Measurements from ENCODE around the gene ATP1A3.
"Not testable (repeated sequence)": the region's sequence is repeated elsewhere in the genome, so short reads cannot be mapped to it uniquely, and the experiment has no call there.

Gene ATP1A3

GRCh38 chr19:41993612-41994483 lies at the start of gene ATP1A3:
Gene ATP1A3 (minus strand): TSS chr19:41994230. CDS start chr19:41994076, 154 bp downstream.
- no peak for DNase-seq (ENCODE audit: low read depth, low spot score)

DNA sequence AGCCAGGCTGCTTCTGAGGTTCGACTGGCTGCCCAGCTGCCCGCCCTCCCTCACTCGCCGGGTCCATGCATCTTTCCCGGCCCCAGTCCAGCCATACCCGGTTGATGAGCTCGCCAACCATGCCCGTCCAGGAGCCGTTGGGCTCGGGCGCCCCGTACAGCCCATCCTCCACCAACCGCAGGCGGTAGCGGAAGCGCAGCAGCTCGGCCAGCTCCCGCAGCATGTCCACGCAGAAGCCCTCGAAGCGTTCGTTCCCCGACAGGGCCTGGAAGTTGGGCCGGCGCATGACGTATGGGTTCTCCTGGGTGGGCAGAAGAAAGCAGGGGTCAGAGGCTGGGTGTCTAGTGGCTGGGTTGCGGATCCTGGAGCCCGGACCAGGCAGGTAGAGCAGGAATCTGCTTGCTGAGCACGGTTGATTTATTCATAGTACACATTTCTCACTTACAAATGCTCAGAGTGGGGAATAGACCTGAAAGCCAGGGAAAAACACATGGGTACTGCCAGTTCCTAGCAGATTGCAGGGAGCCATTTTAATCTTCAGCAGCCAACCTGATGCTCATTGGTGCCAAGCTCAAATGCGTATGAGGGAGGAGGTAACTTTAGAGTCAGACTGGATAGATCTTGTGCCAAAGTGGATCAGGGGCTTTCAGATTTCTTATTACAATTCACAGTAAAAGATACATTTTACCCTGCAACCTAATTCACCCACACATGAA lies 48.6 kb upstream of the ATP1A3 start:
- DNase-seq (ENCODE audit: low read depth, low spot score) = no peak

GRCh38 chr19:42040491-42040890 lies 46.5 kb upstream of the ATP1A3 start:
- not testable (repeated sequence) for DNase-seq (ENCODE audit: low read depth, low spot score)

GRCh38 chr19:42040031-42040430 lies 46.0 kb upstream of the ATP1A3 start:
- no peak for DNase-seq (ENCODE audit: low read depth, low spot score)

DNA sequence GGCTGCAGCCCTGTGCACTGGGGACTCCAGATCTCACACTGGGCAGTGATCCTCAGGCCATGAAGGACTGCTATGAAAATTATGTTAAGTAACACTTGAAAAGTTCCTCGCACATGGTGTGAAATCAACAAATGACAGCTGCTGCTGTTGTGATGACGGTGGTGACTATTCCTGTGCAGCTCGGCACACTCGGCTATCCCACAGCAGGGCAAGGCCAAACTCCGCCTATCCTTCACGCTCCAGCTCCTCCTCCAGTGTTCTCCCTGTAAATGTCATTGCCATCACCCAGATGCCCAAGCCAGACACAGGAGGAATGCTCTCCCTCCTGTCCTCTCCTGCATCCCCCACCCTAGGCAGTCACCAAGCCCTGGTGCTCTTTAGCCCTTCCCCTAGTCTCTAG lies 44.6 kb upstream of the ATP1A3 start:
- no peak for DNase-seq (ENCODE audit: low read depth, low spot score)

- no peak for DNase-seq (ENCODE audit: low read depth, low spot score)
Observed at GRCh38 chr19:42037649-42038048, 43.6 kb upstream of the ATP1A3 start.

DNA sequence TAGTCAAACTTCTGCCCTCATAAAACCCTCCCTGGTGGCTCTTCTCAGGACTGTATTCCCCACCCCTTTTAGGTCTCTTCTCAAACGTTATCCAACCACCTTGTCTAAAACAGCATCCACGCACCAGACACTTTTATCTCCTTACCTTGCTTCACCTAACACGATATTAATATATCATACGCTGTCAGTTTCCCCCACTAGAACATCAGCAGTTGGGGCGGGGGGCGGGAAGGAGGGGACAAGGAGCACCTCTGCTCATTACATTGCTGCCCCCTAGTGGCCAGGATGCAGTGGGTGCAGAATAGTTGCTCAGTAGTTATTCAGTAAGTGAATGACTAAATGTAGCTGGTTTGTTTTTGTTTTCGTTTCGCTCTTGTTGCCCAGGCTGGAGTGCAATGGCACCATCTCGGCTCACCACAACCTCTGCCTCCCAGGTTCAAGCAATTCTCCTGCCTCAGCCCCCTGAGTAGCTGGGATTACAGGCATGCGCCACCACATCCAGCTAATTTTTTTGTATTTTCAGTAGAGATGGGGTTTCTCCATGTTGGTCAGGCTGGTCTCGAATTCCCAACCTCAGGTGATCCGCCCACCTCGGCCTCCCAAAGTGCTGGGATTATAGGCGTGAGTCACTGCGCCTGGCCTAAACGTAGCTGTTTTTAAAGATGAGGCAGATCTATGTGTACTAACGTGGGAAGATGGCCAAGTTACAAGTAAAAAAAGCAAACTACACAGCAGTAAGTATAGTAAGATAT lies 40.8 kb upstream of the ATP1A3 start:
- peak; percentile 42 for DNase-seq (ENCODE audit: low read depth, low spot score)

DNA sequence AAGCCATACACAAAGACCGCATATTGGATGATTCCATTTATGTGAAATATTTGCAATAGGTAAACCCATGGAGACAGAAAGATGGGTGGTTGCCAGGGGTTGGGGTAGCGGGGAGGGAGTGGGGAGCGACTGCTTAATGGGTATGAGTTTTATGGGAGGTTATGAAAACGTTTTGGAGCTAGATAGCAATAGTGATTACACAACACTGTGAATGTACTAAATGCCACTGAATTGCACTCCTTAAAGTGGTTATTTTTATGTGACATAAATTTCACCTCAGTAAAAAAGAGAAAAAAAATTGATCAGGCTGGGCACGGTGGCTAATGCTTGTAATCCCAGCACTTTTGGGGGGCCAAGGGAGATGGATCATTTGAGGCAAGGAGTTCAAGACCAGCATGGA lies 39.4 kb upstream of the ATP1A3 start:
- DNase-seq (ENCODE audit: low read depth, low spot score) = no peak

- no peak for DNase-seq (ENCODE audit: low read depth, low spot score)
Observed at GRCh38 chr19:42032431-42032830, 38.4 kb upstream of the ATP1A3 start.

GRCh38 chr19:42030645-42031440 lies 36.8 kb upstream of the ATP1A3 start:
- no peak for DNase-seq (ENCODE audit: low read depth, low spot score)

DNA sequence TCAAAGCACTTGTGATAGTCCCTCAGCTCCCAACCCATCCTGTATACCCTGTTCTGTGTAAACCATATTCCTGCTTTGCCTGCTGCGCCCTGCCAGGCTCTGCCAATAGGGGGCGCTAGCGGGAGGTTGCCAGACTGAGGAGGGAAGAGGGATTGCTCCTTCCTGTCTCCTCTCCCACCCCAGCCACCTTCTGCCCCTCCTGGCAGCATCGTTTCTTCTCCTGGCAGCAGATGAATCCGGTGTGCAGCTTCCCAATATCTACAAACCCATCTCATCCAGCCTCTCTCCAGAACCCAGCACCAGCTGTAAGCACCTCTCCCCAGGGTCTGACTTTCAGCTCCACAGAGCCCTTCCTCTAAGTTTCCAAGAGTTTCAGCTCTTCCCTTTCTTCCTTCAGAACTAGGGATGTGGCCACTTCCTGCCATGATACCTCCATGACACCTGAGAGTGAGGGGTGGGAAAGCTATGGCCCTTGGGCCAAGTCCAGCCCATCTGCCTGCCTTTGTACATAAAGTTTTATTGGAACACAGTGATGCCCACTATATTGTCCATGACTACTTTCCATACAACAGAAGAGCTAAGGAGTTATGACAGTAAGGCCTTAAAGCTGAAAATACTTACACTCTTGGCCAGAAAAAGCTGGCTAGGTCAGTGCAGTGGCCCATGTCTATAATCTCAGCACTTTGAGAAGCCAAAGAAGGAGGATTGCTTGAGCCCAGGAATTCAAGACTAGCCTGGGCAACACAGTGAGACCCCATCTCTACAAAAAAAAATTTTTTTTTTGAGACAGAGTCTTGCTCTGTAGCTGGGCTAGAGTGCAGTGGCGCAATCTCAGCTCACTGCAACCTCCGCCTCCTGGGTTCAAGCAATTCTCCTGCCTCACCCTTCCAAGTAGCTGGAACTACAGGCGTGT lies 34.5 kb upstream of the ATP1A3 start:
- no peak for DNase-seq (ENCODE audit: low read depth, low spot score)

DNA sequence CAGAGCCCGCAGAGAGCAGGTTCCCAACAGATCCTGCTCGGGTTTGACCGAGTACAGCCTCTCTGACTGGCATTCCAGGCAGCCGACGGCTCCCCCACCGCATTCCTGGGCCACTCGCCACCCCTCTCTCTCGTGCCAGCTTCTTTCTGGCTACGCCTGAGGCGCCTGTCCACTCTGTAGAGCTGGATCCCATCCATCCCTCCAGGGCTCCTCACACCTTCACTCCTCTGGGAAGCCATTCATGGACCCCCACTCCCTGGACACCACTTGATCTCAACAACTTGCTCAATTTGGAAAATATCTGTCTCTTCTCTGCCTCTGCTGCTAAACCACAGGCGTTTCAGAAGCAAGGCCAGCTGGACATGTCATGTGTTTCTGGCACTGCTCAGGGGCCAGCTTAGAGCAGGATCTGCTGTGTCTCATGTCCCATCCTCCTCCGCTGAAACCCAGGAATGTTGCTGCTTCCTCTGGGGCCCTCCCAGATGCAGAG lies 30.6 kb upstream of the ATP1A3 start:
- no peak for DNase-seq (ENCODE audit: low read depth, low spot score)

- no peak for DNase-seq (ENCODE audit: low read depth, low spot score)
Observed at GRCh38 chr19:42023943-42024260, 29.9 kb upstream of the ATP1A3 start.

- no peak for DNase-seq (ENCODE audit: low read depth, low spot score)
Observed at GRCh38 chr19:42023121-42023942, 29.3 kb upstream of the ATP1A3 start.

GRCh38 chr19:42022616-42023015 lies 28.6 kb upstream of the ATP1A3 start:
- DNase-seq (ENCODE audit: low read depth, low spot score) = no peak

GRCh38 chr19:42021185-42021584 lies 27.2 kb upstream of the ATP1A3 start:
- DNase-seq (ENCODE audit: low read depth, low spot score) = no peak

DNA sequence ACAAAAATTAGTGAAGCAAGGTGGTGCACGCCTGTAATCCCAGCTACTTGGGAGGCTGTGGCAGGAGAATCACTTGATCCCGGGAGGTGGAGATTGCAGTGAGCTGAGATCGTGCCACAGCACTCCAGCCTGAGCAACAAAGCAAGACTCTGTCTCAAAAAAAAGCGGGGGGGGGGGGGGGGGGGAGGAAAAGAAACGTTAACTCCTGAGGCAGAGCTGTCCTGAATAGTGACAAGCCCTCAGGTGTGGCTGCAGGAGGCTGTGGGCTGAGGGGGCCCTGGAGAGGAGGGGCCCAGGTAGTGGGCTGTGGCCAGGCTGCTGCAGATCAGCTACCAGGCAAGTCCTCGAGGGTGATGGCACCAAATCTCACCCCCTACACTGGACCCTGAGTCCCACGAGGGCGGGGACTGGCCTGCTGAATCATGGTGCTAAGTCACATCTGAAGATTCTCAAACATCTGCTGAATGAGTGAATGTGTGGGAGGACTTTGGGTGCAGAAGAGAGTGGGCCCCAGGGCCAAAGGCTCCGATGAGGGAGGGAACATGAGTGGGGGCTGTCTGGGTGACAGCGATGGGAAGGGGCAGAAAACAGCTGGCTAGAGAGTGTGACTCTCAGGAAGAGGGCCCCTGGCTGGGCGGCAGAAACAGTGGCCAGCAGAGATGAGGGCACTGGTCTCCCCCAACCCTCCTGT lies 24.6 kb upstream of the ATP1A3 start:
- DNase-seq (ENCODE audit: low read depth, low spot score) = no peak

- DNase-seq (ENCODE audit: low read depth, low spot score) = no peak
Observed at GRCh38 chr19:42017040-42017439, 23.0 kb upstream of the ATP1A3 start.

DNA sequence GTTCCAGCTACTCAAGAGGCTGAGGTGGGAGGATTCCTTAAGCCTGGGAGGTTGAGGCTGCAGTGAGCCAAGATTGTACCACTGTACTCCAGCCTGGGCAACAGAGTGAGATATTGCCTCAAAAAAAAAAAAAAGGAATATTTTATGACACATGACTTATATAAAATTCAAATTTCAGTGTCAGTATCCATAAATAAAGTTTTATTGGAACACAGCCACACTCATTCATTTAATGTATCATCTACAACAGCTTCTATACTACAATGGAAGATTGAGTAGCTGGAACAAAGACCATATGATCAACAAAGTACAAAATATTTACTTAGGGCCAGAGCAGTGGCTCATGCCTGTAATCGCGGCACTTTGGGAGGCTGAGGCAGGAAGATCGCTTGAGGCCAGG lies 18.7 kb upstream of the ATP1A3 start:
- DNase-seq (ENCODE audit: low read depth, low spot score) = not testable (repeated sequence)

Measured in activated naive CD8-positive, alpha-beta T cell treated with anti-CD3 and anti-CD28 coated beads, Interleukin-2, amount 50 U/mL, for 16 hours (primary cell).